ENCODE results near the gene PKP2. TPM values are rescaled to one million over a fixed set of nuclear protein-coding genes. Genes with fewer than 3 reads are reported as not detected.

Gene PKP2
- total RNA-seq, 5 donors from 2014 or later (not counting 1 experiment from before 2014, with no cell fraction given), result 0.45 to 1.3 (median 0.93) TPM

- ATAC-seq (replicated peaks in 1 of 4) (no peak), DNase-seq (no peak)
- ChIA-PET CTCF (interaction anchor here in 1 of 2 donors (0.5 to 0.6 kb wide), 2 partner anchors 23 to 271 kb away, joined by 3 to 4 read pairs; no protein-coding TSS in a partner anchor), POLR2A (no interaction called here)
- no peaks in the 10 kb centered on the region for H3K27me3 ChIP-seq (replicated peaks in 1 of 2; ENCODE audit: control insufficient read depth in 2 of 2, extremely low read depth in 1 of 2, insufficient read depth in 2 of 2, low read length in 1 of 2)
- no peak overlapping the region for H3K27ac Mint-ChIP-seq
- no peak overlapping the region for H3K4me3 Mint-ChIP-seq
- no peak overlapping the region for H3K27ac ChIP-seq (ENCODE audit: low read length)
- H3K4me1 Mint-ChIP-seq, result no peaks in the 10 kb centered on the region
- H3K9me3 ChIP-seq, result no peaks in the 10 kb centered on the region
- no peaks in the 10 kb centered on the region for H3K9me3 Mint-ChIP-seq
- H3K36me3 ChIP-seq (ENCODE audit: control insufficient read depth in 2 of 2, extremely low read depth in 1 of 2, insufficient read depth in 1 of 2, low read length in 1 of 2), result no peaks in the 10 kb centered on the region
- peaks cover 7 to 11% of the 10 kb centered on the region in 2 donors for H3K27me3 Mint-ChIP-seq
- H3K4me1 ChIP-seq (ENCODE audit: control insufficient read depth in 1 of 2, extremely low read depth in 1 of 2, insufficient read depth in 2 of 2, low read length in 2 of 2), result no peaks in the 10 kb centered on the region
- no peak overlapping the region for H3K4me3 ChIP-seq (ENCODE audit: control insufficient read depth in 1 of 2, extremely low read depth in 1 of 2, low read length in 1 of 2)
- no peaks in the 10 kb centered on the region for H3K36me3 Mint-ChIP-seq
- no CpG with 5 or more reads among the region's 2 CpGs for WGBS (ENCODE audit: insufficient coverage)
Measured at GRCh38 chr12:32921397-32921796, 24.8 kb upstream of the PKP2 start.

GRCh38 chr12:32920506-32921085, 24.0 kb upstream of the PKP2 start:
- no peaks in the 10 kb centered on the region for H3K9me3 Mint-ChIP-seq
- H3K4me3 Mint-ChIP-seq, result no peak overlapping the region
- WGBS (ENCODE audit: insufficient coverage), result 60% methylated on average over 3 of the region's 8 CpGs
- Histone ChIP-seq H3K27me3 (replicated peaks in 1 of 2; ENCODE audit: control insufficient read depth in 2 of 2, extremely low read depth in 1 of 2, insufficient read depth in 2 of 2, low read length in 1 of 2) (no peaks in the 10 kb centered on the region), H3K36me3 (ENCODE audit: control insufficient read depth in 2 of 2, extremely low read depth in 1 of 2, insufficient read depth in 1 of 2, low read length in 1 of 2) (no peaks in the 10 kb centered on the region), H3K4me1 (ENCODE audit: control insufficient read depth in 1 of 2, extremely low read depth in 1 of 2, insufficient read depth in 2 of 2, low read length in 2 of 2) (no peaks in the 10 kb centered on the region), H3K9me3 (no peaks in the 10 kb centered on the region), H3K27ac (ENCODE audit: low read length) (no peak overlapping the region), H3K4me3 (ENCODE audit: control insufficient read depth in 1 of 2, extremely low read depth in 1 of 2, low read length in 1 of 2) (no peak overlapping the region)
- H3K36me3 Mint-ChIP-seq, result no peaks in the 10 kb centered on the region
- CTCF ChIA-PET, result no interaction called here
- no peak for ATAC-seq (replicated peaks in 1 of 4)
- no peak for DNase-seq
- POLR2A ChIA-PET, result no interaction called here
- no peaks in the 10 kb centered on the region for H3K4me1 Mint-ChIP-seq
- peaks cover 5 to 18% of the 10 kb centered on the region in 2 donors for H3K27me3 Mint-ChIP-seq
- H3K27ac Mint-ChIP-seq, result no peak overlapping the region

DNA sequence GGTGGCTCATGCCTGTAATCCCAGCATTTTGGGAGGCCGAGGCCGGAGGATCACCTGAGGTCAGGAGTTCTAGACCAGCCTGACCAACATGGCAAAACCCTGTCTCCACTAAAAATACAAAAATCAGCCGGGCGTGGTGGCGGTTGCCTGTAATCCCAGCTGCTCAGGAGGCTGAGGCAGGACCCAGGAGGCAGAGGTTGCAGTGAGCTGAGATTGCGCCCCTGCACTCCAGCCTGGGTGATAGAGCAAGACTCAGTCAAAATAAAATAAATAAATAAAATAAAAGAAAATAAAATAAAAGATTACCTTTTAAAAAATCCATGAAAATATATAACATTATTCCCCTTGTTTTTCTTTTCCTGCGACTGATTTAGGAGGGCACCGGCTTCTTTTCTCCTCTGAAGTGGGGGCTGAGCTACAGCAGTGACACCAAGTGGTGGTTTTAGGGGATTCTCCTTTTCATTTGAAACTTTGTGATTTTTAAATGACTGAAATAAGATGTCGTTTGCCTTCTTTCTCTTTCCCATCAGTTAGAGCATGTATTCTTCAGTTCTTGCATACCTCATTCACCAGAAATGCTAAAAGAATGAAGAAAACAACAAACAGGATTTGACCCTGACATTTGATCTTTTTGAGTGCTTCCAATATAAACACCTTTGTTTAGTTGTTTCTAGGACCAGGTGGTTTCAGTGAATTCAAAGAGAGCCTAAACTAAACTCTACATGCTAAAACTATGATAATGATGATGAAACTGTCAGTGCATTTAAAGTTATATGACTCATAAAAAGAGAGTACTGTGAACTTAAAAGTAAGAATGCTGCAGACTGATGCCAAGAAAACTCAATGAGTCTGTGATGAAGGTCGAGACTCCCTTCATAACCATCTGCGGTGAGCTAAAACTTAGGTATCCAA, 22.6 kb upstream of the PKP2 start:
- H3K4me3 Mint-ChIP-seq, result no peak overlapping the region
- H3K4me1 Mint-ChIP-seq, result no peaks in the 10 kb centered on the region
- no peaks in the 10 kb centered on the region for H3K36me3 ChIP-seq (ENCODE audit: control insufficient read depth in 2 of 2, extremely low read depth in 1 of 2, insufficient read depth in 1 of 2, low read length in 1 of 2)
- no peak for ATAC-seq (replicated peaks in 1 of 4)
- POLR2A ChIA-PET, result no interaction called here
- H3K27me3 ChIP-seq (replicated peaks in 1 of 2; ENCODE audit: control insufficient read depth in 2 of 2, extremely low read depth in 1 of 2, insufficient read depth in 2 of 2, low read length in 1 of 2), result no peaks in the 10 kb centered on the region
- WGBS (ENCODE audit: insufficient coverage), result 67% methylated on average over 3 of the region's 11 CpGs
- H3K9me3 ChIP-seq, result no peaks in the 10 kb centered on the region
- no peak overlapping the region for H3K4me3 ChIP-seq (ENCODE audit: control insufficient read depth in 1 of 2, extremely low read depth in 1 of 2, low read length in 1 of 2)
- no peaks in the 10 kb centered on the region for H3K9me3 Mint-ChIP-seq
- DNase-seq, result peak in 1 of 35 experiments; percentile 8
- H3K27ac Mint-ChIP-seq, result no peak overlapping the region
- H3K27me3 Mint-ChIP-seq, result peaks cover 5 to 25% of the 10 kb centered on the region in 2 donors
- H3K27ac ChIP-seq (ENCODE audit: low read length), result no peak overlapping the region
- H3K36me3 Mint-ChIP-seq, result no peaks in the 10 kb centered on the region
- no peaks in the 10 kb centered on the region for H3K4me1 ChIP-seq (ENCODE audit: control insufficient read depth in 1 of 2, extremely low read depth in 1 of 2, insufficient read depth in 2 of 2, low read length in 2 of 2)
- CTCF ChIA-PET, result interaction anchor here in 1 of 2 donors (0.7 kb wide), 1 partner anchor 164 kb away, joined by 3 read pairs; the partner anchor contains the start of gene YARS2

- Histone ChIP-seq H3K4me1 (ENCODE audit: control insufficient read depth in 1 of 2, extremely low read depth in 1 of 2, insufficient read depth in 2 of 2, low read length in 2 of 2) (no peaks in the 10 kb centered on the region), H3K4me3 (ENCODE audit: control insufficient read depth in 1 of 2, extremely low read depth in 1 of 2, low read length in 1 of 2) (no peak overlapping the region), H3K9me3 (no peaks in the 10 kb centered on the region), H3K27ac (ENCODE audit: low read length) (no peak overlapping the region), H3K27me3 (replicated peaks in 1 of 2; ENCODE audit: control insufficient read depth in 2 of 2, extremely low read depth in 1 of 2, insufficient read depth in 2 of 2, low read length in 1 of 2) (no peaks in the 10 kb centered on the region), H3K36me3 (ENCODE audit: control insufficient read depth in 2 of 2, extremely low read depth in 1 of 2, insufficient read depth in 1 of 2, low read length in 1 of 2) (no peaks in the 10 kb centered on the region)
- H3K4me1 Mint-ChIP-seq, result no peaks in the 10 kb centered on the region
- H3K9me3 Mint-ChIP-seq, result no peaks in the 10 kb centered on the region
- peaks cover 5 to 22% of the 10 kb centered on the region in 2 donors for H3K27me3 Mint-ChIP-seq
- ChIA-PET CTCF (interaction anchor here (0.6 to 0.9 kb wide), 4 partner anchors 146 to 1264 kb away, joined by 3 to 5 read pairs (median 4); partner anchors contain the start of gene YARS2 (in 1 of the 2)), POLR2A (no interaction called here)
- ATAC-seq (replicated peaks in 1 of 4), result no peak
- H3K27ac Mint-ChIP-seq, result no peak overlapping the region
- H3K4me3 Mint-ChIP-seq, result no peak overlapping the region
- no peaks in the 10 kb centered on the region for H3K36me3 Mint-ChIP-seq
- DNase-seq, result no peak
Measured at GRCh38 chr12:32917094-32917611, 20.6 kb upstream of the PKP2 start.

DNA sequence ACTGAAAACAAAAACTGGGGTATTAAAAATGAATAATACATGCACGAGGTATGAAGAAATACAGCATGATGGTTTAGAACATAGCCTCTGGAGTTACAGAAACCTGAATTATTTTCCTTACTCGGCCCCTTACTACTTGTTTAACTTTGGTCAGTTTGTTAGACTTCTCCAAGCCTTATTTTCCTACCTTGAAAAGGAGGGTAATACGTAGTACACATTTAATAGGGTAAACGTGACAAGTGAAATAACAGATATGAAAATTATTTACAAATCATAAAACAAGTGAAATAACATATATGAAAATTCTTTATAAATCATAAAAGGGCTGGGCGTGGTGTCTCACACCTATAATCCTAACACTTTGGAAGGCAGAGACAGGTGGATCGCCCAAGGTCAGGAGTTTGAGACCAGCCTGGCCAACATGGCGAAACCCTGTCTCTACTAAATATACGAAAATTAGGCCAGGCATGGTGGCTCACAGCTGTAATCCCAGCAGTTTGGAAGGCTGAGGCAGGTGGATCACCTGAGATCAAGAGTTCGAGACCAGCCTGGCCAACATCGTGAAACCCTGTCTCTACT, 11.4 kb upstream of the PKP2 start:
- Mint-ChIP-seq H3K27ac (no peak overlapping the region), H3K4me3 (no peak overlapping the region), H3K27me3 (peaks cover 12 to 17% of the 10 kb centered on the region in 2 donors), H3K36me3 (no peaks in the 10 kb centered on the region), H3K4me1 (no peaks in the 10 kb centered on the region), H3K9me3 (peaks cover 0 to 4% (median 0%) of the 10 kb centered on the region in 3 donors)
- Histone ChIP-seq H3K4me1 (ENCODE audit: control insufficient read depth in 1 of 2, extremely low read depth in 1 of 2, insufficient read depth in 2 of 2, low read length in 2 of 2) (no peaks in the 10 kb centered on the region), H3K36me3 (ENCODE audit: control insufficient read depth in 2 of 2, extremely low read depth in 1 of 2, insufficient read depth in 1 of 2, low read length in 1 of 2) (no peaks in the 10 kb centered on the region), H3K4me3 (ENCODE audit: control insufficient read depth in 1 of 2, extremely low read depth in 1 of 2, low read length in 1 of 2) (no peak overlapping the region), H3K27me3 (replicated peaks in 1 of 2; ENCODE audit: control insufficient read depth in 2 of 2, extremely low read depth in 1 of 2, insufficient read depth in 2 of 2, low read length in 1 of 2) (no peaks in the 10 kb centered on the region), H3K9me3 (no peaks in the 10 kb centered on the region), H3K27ac (ENCODE audit: low read length) (no peak overlapping the region)
- CTCF ChIA-PET, result no interaction called here
- POLR2A ChIA-PET, result no interaction called here
- ATAC-seq (replicated peaks in 1 of 4), result no peak
- no peak for DNase-seq
- WGBS (ENCODE audit: insufficient coverage), result 77% methylated on average over 3 of the region's 10 CpGs

- no peaks in the 10 kb centered on the region for H3K27me3 ChIP-seq (replicated peaks in 1 of 2; ENCODE audit: control insufficient read depth in 2 of 2, extremely low read depth in 1 of 2, insufficient read depth in 2 of 2, low read length in 1 of 2)
- no peak overlapping the region for H3K27ac Mint-ChIP-seq
- peaks cover 12 to 17% of the 10 kb centered on the region in 2 donors for H3K27me3 Mint-ChIP-seq
- no peaks in the 10 kb centered on the region for H3K36me3 ChIP-seq (ENCODE audit: control insufficient read depth in 2 of 2, extremely low read depth in 1 of 2, insufficient read depth in 1 of 2, low read length in 1 of 2)
- H3K4me1 ChIP-seq (ENCODE audit: control insufficient read depth in 1 of 2, extremely low read depth in 1 of 2, insufficient read depth in 2 of 2, low read length in 2 of 2), result no peaks in the 10 kb centered on the region
- no peak for DNase-seq
- H3K9me3 Mint-ChIP-seq, result peaks cover 0 to 4% (median 0%) of the 10 kb centered on the region in 3 donors
- no peak overlapping the region for H3K27ac ChIP-seq (ENCODE audit: low read length)
- no peaks in the 10 kb centered on the region for H3K9me3 ChIP-seq
- no peaks in the 10 kb centered on the region for H3K36me3 Mint-ChIP-seq
- no peaks in the 10 kb centered on the region for H3K4me1 Mint-ChIP-seq
- no peak overlapping the region for H3K4me3 Mint-ChIP-seq
- POLR2A ChIA-PET, result no interaction called here
- WGBS (ENCODE audit: insufficient coverage), result 60% methylated on average over 2 of the region's 2 CpGs
- H3K4me3 ChIP-seq (ENCODE audit: control insufficient read depth in 1 of 2, extremely low read depth in 1 of 2, low read length in 1 of 2), result no peak overlapping the region
- CTCF ChIA-PET, result no interaction called here
- no peak for ATAC-seq (replicated peaks in 1 of 4)
Measured at GRCh38 chr12:32907166-32907565, 10.6 kb upstream of the PKP2 start.

All from T-cell (primary cell).